HG02885 (cell line): ENCODE results near the gene NRF1.

Experiments used
- ATAC-seq: cut with Tn5 transposase; IDR thresholded peaks from one replicate; pipeline ENCODE4 v1.9.1; 2021; ENCODE audit warnings: mild to moderate bottlenecking; ENCODE audit not compliant: unreplicated experiment, poor library complexity

The NRF1 gene

DNA sequence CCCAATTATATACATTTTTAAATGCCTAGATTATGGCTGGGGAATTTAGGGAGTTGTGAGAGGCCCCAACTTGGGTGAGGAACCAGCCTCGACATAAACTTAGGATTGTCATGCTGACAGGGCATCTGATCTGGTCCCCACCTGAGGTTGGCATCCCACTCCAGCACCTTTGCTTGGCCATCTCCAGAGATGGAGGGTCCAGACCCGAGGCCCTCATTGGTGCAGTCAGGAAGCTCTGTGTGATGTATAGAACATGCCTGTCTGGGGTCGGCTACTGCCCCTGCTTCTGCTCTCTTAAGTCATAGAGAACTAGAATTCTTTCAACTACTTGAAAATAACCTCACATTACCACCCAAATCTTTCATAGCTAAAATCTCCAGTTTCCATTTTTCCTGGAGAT lies 153.8 kb downstream of the NRF1 start:
- no peak for ATAC-seq

DNA sequence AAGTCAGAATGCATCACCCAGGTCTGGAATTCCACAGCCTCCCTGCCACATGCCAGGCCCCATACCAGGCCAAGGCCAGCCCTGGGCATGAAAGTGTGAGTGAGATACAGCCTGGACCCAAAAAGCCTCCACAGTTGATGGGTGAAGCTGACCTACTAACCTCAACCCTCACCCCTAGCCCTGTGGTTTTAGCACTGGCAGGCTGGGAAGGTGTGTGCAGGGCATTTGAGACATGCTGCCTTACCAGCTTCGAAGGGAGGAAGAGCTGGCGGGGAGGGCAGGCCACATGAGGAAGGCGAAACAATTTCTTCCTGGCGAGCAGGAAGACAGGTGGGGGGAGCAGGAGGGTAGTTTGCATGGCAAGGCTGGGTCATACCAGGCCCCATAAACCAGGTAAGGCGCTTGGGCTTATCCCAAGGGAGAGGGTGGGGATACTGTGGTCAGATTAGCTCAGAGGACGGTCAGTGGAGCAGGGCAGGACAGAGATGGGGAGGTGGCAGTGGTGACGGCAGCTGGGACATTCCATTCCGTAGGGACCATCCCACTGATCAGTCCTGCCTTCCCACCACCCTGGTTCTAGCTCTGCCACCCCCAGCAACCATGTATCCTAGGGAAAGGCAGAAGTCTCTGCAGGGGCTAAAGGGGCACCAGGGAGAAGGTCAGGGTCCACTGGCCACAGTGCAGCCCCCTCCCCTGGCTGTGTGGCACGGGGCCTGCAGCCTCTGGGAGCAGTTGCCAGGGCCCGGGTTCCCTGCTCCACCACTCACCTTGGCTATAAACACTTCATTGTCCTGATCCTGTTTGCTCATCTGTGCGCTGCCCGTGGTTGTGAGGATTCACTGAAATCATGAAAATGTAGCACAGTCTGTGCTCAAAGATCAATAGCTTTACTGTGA lies 155.8 kb downstream of the NRF1 start:
- no peak for ATAC-seq

DNA sequence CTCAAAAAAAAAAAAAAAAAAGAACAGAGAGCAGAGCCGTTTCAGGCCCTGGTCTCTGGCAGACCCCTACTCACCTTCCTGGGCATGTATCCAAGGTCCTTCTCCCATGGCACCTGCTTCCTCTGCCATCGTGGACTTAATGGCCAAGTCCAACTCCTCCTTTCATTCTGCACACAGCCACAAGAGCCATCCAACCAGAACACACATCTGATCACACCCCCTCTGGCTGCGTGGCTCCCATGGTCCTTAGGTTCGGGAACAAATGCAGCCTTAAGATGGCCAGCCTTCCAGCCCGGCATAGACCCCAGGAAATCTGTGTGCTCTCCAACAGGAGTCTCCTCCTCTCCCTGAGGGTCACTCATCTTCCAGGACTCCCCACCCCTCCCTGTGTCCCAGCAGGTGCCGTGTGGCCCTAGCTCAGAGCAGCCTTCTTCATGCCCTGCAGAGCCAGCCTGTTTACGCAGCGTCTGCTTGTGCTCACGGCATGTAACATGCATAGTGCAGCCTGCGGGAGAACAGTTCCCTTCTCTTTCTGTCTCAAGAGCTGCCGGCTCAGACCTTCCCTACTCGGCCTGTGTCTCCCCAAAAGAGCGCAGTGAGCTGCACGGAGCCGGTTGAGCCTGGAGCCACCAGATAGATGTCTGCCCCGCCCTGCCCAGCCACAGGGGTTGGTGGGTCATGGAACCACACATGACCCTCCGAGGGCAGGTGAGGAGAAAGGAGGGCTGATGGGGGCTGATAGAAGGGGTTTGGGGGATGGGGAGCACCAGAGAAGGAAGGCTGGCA lies 157.3 kb downstream of the NRF1 start:
- ATAC-seq, result no peak

GRCh38 chr7:129769400-129769774 lies 157.9 kb downstream of the NRF1 start:
- ATAC-seq, result no peak

DNA sequence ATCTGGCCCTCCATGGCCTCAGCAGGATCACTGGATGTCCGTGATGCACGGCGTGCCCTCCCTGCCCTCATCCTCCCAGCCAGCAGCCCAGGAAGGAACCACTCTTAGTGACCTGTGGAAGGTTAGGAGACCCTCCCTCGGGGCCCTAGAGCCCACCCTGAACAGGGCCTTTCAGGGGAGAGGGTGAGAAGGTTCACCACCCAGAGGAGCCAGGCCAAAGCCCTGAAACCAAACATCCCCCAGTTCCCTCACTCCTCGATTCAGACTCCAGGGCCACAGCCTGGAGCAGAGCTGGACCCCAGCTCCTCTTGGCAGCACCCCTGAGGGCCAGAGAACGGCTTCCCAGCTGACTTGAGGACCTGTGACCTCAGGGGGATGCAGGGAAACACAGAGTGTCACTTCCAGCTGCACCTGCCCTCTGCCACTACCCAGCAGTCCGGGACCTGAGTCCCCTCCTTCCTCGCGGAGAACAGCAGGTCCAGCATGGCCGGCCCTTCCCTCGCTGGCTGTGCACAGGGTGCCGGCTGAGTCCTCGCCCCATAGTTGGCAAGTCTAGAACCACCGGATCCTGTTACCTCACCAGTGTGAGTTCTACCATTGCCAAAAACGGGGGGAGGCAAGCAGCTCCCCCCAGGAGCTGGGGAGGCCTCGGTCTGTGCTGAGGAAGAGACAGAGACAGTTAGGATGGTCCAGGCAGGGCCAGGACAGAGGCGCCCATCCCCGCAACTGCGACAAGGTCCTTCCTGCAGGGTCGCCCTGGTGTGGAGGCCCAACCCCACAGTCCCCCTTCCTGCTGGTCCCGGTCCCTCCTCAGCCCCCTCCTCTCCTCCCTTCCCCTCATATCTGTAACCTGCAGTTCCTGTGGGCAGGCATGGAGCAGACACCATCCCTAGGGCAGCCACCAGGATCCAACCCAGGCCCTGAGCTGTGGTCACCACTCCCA lies 158.6 kb downstream of the NRF1 start:
- ATAC-seq, result no peak

GRCh38 chr7:129771201-129771927 lies 159.8 kb downstream of the NRF1 start:
- ATAC-seq, result no peak

GRCh38 chr7:129771928-129772479 lies 160.5 kb downstream of the NRF1 start:
- no peak for ATAC-seq

GRCh38 chr7:129772646-129773280 lies 161.2 kb downstream of the NRF1 start:
- ATAC-seq, result no peak

GRCh38 chr7:129773328-129773731 lies 161.8 kb downstream of the NRF1 start:
- no peak for ATAC-seq

DNA sequence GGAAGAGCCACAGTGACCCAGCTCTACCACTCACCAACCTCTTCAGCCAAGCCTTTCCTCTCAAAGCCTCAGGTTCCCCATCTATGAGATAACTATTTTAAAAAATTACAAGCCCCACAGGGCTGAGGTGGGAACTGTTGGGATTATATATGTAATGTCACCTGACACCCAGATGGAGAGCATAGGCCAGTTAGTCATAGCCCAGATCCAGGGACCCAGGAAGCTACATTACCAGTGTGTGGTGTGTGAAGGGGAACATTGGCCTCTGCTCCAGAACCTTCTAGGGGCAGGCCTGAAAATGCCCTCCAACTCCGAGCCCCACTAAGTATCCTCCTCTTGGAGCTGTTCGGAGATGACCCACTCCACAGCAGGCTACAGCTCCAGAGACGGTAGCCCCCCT lies 162.4 kb downstream of the NRF1 start:
- no peak for ATAC-seq

- ATAC-seq, result no peak
These were observed 162.8 kb downstream of the NRF1 start for GRCh38 chr7:129774359-129774758.

DNA sequence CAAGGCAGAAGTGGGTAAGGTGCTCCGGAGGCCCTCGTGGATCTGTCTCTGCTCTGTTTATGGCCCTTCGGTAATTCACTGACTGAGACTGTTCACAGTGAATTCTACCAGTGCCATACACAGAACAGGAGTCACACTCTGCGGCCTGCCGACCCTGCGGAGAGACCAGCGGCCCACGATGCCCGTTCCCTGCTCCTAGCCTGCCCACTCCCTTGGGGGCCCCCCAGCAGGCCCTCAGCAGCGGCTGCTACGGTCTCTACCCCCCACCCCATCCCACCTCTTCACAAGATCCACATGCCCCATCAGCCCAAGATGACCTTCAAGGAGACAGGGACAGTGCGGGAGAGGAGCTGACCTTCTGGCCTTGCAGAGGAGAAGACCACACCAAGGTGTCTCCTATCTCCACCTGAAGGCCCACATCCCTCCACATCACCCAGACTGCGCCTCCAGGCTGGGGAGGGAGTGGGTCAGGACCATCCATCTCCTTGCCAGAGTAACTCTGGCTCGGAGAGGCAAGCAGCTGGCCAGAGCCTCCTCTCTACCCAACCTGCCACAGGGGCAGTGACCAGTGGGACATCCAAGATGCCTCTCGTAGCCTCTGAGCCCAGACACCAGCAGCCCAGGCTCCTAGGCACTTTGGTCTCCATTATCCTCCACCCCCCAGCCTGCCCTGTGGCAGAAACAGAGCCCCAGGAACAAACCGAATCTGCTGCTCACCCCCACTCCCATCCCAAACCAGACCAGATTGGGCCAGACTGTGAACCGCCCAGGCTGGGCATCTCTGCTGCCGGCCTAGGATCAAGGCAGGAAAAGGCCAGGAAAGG lies 163.6 kb downstream of the NRF1 start:
- no peak for ATAC-seq

DNA sequence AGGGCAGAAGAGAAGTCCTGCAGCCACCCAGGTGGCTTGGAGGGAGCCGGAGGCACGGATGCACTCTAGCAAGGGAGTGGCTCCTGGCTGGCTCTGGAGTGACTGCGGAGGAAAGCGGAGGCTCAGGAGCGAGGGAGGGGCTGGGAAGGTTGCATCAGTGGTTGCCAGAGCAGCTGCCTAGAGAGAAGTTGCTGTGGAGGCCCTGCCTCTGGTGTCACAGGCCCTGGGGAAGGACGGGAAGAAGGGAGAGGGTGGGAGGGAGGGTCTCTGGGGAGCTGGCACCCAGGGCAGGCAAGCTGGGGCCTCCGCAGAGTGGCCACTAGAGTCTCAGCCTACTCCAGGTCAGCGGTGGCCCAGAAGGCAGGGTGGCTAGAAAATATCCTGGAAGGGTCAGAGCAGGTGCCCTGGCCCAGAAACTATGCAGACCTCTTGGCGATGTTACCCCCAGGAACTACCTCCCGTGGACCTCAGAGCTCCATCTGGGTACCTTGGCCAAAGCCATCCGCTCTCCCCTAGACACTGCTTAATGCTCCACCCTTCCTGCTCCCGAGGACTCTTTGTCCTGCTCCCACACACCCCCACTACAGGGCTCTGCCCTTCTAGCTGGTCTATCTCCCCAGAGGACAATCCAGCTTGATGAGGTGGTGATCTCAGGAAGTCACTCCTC lies 164.3 kb downstream of the NRF1 start:
- no peak for ATAC-seq

GRCh38 chr7:129776362-129776722 lies 164.8 kb downstream of the NRF1 start:
- no peak for ATAC-seq

DNA sequence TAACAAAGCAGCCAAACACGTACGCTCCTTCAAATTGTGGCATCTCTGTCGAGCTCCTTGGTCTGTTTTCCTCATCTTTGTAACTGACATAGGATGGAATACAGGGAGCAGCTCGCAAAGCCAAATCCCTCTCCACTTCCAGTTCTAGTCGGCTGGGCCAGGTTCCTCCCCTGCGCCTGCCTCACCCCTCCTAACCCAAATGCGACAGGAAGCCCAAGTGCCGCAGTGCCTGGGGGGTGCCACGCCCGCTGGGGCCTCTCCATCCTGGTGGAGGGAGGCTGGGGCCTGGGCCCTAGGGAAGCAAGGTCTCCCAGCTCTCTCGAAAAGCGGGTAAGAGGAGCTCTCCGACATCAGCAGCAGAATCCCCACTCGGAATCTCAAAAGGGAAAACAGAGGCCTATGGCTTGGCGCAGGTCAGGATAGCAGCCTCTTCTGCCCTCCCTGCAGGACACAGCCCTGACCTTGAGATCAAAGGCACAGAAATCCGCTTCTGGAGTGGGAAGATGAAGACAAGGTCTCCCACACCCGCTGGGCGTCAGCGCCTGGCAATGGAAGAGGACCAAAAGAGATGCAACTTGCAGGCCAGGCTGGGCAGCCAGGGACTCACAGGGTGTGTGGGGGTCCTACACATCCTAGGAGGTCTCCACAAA lies 165.8 kb downstream of the NRF1 start:
- ATAC-seq, result no peak

GRCh38 chr7:129777993-129778769 lies 166.7 kb downstream of the NRF1 start:
- ATAC-seq, result no peak
